ENCODE results near the gene TMEM95.

TMEM95 gene

DNA sequence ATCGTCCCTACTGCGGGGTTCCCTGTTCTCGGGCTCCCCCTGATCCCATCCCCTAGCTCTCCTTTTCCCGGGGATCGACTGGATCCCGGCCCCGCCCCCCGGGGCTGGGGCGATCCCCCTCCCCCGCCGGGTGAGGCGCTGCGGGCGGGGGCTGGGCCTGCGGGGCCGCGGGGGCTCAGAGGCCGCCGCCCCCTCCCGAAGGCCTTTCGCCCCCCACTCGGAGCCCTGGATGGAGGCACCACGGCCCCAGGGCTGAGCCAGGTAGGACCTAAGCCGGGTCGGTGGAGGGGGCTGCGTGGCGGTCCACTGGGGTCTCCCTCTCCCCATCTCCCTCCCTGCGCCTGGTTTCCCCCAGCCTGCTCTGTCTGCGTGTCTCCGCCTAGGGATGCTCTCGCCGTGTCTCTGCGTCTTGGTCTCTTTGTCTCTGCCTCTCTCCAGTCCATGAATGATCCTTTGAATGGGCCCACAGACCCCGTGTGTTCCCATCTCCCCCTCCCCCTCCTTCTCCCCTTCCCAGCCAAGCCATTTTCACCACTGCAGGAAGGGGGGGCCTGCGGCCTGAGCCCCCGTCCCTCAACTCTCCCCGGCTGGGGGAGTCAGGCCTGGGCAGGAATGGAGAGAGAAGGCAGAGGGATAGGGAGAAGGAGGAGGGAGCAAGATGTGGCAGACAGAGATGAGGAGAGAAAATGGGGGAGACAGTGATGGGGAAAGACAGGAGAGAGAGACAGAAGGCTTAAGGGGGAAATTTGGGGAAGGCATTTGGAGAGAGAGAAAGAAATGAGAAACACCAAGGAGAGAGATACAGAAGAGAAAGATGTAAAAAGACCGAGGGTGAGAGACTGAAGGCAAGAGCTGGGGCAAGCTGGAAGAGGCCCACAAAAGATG is 50.6 kb downstream of the TMEM95 start:
- no peak for DNase-seq

DNA sequence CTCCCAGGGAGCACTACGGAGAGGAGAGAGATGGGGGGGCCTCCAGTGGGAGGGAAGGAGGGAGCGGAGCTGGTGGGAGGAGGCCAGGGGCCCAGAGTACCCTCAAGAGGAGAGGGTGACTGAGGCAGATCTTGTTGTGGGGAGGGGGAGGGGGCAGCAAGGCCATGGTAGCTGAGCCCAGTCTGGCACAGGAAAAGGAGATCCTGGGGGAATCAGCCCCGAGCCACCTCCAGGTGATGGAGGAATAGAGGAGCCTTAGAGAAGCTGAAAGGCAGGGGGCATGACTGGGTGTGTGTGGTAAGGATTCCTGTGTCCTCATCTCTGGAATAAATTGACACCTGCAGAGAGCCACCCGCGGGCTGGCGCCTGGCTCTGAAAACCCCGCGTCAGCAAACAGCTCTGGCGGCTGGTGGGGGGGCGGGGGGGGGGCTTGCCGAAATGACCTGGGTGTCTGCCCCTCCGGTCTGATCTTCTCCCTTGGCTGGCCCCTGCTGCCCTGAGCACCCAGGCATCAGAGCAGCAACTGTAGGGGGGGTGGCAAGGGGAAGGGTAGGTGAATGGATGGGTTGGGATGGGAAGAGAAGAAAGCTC is 51.4 kb downstream of the TMEM95 start:
- DNase-seq: no peak

Measured in NCI-H1092 treated with DMSO at 0.1 percent for 48 hours (cell line).